Left kidney (tissue), 2 donors: ENCODE data around the gene MMRN2. TPM values are rescaled to one million over a fixed set of nuclear protein-coding genes. Genes with fewer than 3 reads are reported as not detected.
"Not testable (repeated sequence)": the region's sequence is repeated elsewhere in the genome, so short reads cannot be mapped to it uniquely, and the experiment has no call there.

Experiments
- DNase-seq: peaks from one replicate; pipeline ENCODE4 v3.0.0-alpha.2; 2013
- polyA plus RNA-seq: library from polyadenylated mRNA; unstranded; fragments of 120-200 nt; gene quantifications from one replicate; pipeline ENCODE4 v1.2.1, GENCODE V29; 2013; ENCODE audit not compliant: insufficient read length

MMRN2 gene
- polyA plus RNA-seq, 1 donor, result 23.7 TPM

GRCh38 chr10:86942441-86943315, 14.7 kb downstream of the MMRN2 start:
- no peak for DNase-seq

GRCh38 chr10:86941991-86942421, 15.4 kb downstream of the MMRN2 start:
- no peak for DNase-seq

- DNase-seq, result no peak
Measured at GRCh38 chr10:86941426-86941825, 16.0 kb downstream of the MMRN2 start.

- no peak for DNase-seq
Measured at GRCh38 chr10:86940677-86941076, 16.7 kb downstream of the MMRN2 start.

- not testable (repeated sequence) for DNase-seq
Measured at GRCh38 chr10:86940076-86940475, 17.3 kb downstream of the MMRN2 start.

GRCh38 chr10:86938260-86938659, 19.2 kb downstream of the MMRN2 start:
- no peak for DNase-seq

- no peak for DNase-seq
Measured at GRCh38 chr10:86937502-86938154, 19.8 kb downstream of the MMRN2 start.

GRCh38 chr10:86936661-86937501, 20.5 kb downstream of the MMRN2 start:
- DNase-seq, result no peak

GRCh38 chr10:86934162-86934711, 23.2 kb downstream of the MMRN2 start:
- not testable (repeated sequence) for DNase-seq

- DNase-seq, result no peak
Measured at GRCh38 chr10:86932674-86933073, 24.7 kb downstream of the MMRN2 start.

GRCh38 chr10:86931872-86932271, 25.5 kb downstream of the MMRN2 start:
- no peak for DNase-seq

- DNase-seq, result no peak
Measured at GRCh38 chr10:86929468-86930380, 27.7 kb downstream of the MMRN2 start.

- DNase-seq, result no peak
Measured at GRCh38 chr10:86922553-86922961, 34.9 kb downstream of the MMRN2 start.

- no peak for DNase-seq
Measured at GRCh38 chr10:86918022-86918471, 39.4 kb downstream of the MMRN2 start.

GRCh38 chr10:86914734-86915133, 42.7 kb downstream of the MMRN2 start:
- DNase-seq, result no peak

GRCh38 chr10:86905429-86905828, 52.0 kb downstream of the MMRN2 start:
- no peak for DNase-seq

GRCh38 chr10:86904600-86904999, 52.8 kb downstream of the MMRN2 start:
- no peak for DNase-seq

GRCh38 chr10:86900955-86901354, 56.5 kb downstream of the MMRN2 start:
- DNase-seq, result no peak

- DNase-seq, result peak; percentile 77
Measured at GRCh38 chr10:86899670-86900276, 57.6 kb downstream of the MMRN2 start.

GRCh38 chr10:86899132-86899531, 58.3 kb downstream of the MMRN2 start:
- DNase-seq, result no peak

GRCh38 chr10:86898511-86898910, 58.9 kb downstream of the MMRN2 start:
- DNase-seq, result no peak
